ENCODE data around the gene TDRKH.

Gene TDRKH

DNA sequence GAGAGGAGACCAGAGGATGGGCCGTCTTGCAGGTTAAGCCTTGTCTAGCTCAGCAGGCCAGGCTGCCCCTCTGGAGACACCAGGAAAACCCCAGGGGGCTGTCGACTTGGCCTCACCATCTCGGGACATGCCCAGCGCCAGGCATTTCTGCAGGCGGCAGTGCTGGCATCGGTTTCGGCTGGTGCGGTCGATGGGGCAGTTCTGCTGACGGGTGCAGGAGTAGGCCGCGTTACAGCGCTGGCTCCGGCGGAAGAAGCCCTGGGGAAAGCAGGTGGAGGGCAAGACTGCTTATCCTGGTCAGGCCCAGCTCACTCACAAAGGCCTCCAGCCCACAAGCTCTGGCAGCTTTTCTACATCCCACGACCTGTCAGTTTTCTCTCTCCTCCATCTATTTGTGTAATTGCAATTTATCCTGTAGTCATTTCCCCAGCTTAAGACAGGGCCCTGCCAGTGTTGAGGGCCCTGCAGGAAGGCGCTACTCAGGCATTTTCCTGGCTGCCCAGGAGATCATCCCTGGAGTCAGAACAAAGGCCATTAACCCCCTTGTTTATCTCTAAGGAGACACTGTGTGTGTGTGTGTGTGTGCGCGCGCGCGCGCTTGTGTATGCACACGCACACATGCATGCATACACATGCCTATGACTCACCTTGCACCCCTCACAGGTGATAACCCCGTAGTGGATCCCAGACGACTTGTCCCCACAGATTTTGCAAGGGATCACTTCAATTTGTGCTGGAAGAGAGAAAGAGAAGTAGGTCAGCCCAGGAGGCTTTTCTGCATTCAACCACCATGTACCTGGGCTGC lies 26.4 kb upstream of the TDRKH start:
- TF ChIP-seq, protein P1, sequence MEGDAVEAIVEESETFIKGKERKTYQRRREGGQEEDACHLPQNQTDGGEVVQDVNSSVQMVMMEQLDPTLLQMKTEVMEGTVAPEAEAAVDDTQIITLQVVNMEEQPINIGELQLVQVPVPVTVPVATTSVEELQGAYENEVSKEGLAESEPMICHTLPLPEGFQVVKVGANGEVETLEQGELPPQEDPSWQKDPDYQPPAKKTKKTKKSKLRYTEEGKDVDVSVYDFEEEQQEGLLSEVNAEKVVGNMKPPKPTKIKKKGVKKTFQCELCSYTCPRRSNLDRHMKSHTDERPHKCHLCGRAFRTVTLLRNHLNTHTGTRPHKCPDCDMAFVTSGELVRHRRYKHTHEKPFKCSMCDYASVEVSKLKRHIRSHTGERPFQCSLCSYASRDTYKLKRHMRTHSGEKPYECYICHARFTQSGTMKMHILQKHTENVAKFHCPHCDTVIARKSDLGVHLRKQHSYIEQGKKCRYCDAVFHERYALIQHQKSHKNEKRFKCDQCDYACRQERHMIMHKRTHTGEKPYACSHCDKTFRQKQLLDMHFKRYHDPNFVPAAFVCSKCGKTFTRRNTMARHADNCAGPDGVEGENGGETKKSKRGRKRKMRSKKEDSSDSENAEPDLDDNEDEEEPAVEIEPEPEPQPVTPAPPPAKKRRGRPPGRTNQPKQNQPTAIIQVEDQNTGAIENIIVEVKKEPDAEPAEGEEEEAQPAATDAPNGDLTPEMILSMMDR (conservative IDR thresholded peaks at IDR 0.05; ENCODE audit: low read depth, low read length) = no peak
- no peak for DNase-seq (ENCODE audit: low read depth)
- no peak overlapping the region for H3K4me3 ChIP-seq (ENCODE audit: low read length)

DNA sequence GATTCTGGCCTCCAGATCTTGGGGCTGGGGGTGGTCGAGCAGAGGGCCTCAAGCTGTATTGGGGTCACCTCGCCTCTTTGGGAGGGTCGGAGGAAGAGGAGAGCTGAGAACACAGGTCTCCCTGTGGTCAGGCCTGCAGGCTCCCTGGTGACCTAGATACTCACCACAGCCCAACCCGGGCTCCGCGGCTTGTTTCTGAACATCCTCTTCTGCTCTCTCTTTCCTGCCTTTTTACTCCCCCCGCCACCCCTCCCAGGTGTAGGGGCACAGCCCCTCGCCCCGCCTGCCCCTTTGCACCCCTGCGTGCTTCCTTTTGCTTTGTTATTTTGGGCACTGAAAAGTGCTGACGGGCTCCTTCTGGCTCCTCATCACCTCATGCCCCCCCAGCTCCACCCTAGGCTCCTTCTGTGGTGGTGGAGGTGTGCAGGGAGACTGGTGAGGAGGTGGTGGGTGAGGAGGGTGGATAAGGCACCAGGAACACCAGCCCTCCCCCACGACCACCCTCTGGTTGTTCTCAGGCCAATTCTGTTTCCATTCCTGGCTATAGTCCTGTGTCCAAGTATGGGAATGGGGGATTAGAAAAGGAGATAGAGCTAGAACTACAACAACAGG lies 25.5 kb upstream of the TDRKH start:
- TF ChIP-seq, protein P1 (conservative IDR thresholded peaks at IDR 0.05; ENCODE audit: low read depth, low read length) = no peak
- H3K4me3 ChIP-seq (ENCODE audit: low read length) = no peak overlapping the region
- DNase-seq (ENCODE audit: low read depth) = no peak

DNA sequence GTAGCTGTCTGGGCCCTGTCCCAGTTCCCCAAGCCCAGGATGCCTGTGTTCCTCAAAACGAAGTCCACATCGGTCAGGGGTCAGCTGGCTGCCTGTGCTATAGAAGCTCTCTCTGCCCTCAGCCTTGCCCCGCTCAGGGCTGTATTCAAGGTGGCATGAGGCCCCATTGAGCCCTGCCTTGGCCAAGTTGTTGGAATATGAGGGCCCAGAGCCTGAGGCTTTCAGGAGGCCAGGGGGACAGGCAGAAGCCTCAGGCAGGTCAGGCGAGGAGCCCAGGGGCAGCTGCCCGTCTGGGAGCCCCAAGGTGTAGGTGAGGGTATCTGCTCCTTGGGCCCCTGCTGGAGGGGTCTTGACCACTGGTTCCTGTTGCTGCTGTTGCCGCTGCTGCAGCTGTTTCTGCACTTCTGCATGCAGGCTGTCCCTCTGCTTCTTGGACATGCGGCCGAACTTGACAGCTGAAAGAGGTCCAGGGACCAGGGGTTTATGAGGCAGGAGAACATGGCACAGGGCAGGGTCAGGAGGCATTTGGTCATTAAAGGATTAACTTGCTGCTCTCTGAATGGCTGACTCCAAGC lies 24.8 kb upstream of the TDRKH start:
- H3K4me3 ChIP-seq (ENCODE audit: low read length) = no peak overlapping the region
- TF ChIP-seq, protein P1 (conservative IDR thresholded peaks at IDR 0.05; ENCODE audit: low read depth, low read length) = no peak

GRCh38 chr1:151814426-151814825 lies 24.1 kb upstream of the TDRKH start:
- no peak overlapping the region for H3K4me3 ChIP-seq (ENCODE audit: low read length)
- TF ChIP-seq, protein P1 (conservative IDR thresholded peaks at IDR 0.05; ENCODE audit: low read depth, low read length) = no peak
- DNase-seq (ENCODE audit: low read depth) = no peak

More for the DNA sequence above, 24.8 kb upstream of the TDRKH start:
- DNase-seq (ENCODE audit: low read depth) = no peak

DNA sequence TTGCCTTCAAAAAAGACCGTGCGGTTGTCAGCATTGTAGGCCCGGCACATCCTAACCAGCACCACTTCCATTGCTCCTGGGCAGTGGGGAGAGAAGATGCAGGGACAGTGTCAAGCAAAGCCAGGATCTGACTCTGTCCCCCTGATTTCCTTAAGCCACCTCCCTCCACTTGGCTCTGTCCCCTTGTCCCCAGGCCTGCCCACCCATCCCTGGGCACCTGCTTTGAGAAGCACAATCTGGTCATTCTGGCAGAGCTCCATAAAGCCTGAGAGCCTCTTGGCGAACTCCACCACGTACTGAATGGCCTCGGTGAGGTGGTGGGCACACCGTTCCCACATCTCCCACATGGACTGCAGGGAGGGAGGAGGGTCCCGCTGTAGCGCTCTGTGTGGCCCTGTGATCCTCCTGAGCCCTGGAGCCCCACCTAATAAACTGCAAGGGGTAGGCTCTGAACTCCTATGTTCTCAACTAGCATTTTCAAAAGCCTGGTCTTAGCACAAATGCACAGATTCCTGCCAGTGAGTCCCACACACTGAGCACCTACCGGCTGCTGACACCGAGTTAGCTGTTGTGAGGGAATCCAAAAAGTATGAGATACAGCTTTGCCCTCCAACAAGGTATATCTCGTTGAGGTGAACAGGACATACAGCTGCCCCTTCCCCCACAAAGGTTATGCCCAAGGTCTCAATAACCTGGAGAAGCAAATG lies 23.1 kb upstream of the TDRKH start:
- no peak overlapping the region for H3K4me3 ChIP-seq (ENCODE audit: low read length)
- TF ChIP-seq, protein P1 (conservative IDR thresholded peaks at IDR 0.05; ENCODE audit: low read depth, low read length) = no peak
- no peak for DNase-seq (ENCODE audit: low read depth)

GRCh38 chr1:151811181-151811580 lies 20.9 kb upstream of the TDRKH start:
- no peak overlapping the region for H3K4me3 ChIP-seq (ENCODE audit: low read length)
- TF ChIP-seq, protein P1 (conservative IDR thresholded peaks at IDR 0.05; ENCODE audit: low read depth, low read length) = no peak
- DNase-seq (ENCODE audit: low read depth) = no peak
